ENCODE results near the gene SLC4A5.

SLC4A5 gene

DNA sequence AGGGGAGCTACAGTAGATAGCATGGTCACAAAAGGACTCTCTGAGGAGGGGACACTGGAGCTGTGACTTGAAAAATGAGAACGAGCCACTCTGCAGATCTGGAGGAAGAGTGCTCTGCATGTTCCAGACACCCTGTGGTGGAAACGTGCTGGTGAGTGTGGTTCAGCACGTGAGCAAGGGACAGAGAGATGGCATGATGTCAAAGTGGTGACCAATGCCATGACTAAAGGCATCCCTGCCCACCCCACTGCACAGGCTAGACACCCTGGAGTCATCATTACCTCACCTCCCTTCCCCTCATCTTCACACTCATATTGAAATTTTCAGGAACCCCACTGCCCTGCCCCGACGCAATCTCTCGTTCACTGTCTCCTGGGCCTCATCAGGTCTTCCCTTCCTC, 56.5 kb downstream of the SLC4A5 start:
- Histone ChIP-seq H3K27ac (no peak overlapping the region), H3K4me3 (no peak overlapping the region)

DNA sequence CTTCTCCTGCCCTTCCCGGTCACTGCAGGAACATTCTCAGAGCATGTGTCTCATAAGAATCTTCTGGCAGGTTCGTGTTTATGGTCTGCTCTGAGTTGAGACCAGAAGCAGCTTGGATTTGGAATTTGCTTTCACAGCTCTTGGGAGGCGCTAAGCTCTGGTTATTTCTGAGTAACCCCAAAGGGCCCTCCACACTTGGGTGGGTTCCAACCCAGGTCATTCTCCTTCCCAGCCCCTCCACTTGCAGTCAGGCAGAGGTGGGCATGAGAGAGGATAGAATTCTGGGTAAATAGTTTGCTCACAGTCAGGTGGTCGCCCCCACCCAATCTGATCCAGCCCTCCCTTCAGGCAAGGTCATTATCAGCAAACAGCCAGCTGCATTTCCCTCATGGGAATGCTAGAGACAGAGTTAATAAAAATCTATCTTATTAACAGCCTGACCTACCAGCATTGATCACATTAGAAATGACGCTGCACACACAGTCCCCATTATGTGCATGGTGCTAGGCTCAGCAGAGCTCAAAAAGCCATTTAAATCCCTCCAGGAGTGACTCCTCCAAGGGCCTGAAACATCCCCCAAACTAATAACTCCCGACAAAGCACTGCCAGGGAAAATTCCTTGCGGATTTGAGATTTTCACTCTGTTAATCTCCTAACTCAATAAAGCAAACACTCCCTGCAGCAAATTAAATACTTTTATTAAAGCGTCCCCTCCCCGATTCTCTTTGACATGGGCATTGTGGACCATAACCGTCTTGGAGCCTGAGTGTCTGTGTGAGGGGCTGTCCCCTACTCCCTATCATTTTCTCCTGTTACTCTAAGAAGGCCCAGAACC, 61.9 kb downstream of the SLC4A5 start:
- Histone ChIP-seq H3K27ac (no peak overlapping the region), H3K4me3 (no peak overlapping the region)

DNA sequence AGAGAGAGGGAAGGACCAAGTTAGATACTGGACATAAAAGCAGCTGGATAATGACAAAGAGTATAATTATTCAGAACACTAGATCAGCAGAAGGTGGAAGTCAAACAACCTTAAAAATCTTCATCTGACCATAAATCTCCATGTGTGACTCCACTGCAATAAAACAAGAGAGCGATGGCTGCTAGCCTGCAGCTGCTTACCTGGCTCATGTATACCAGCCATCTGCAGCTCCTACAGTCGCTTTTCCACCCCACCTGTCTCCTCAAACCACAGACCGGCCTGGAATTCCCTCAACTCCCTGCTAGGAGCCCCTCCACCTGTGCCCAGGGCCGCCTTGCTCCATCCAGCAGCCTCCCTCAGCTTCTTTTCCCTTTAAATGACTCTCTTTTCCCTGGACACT, 64.5 kb downstream of the SLC4A5 start:
- Histone ChIP-seq H3K4me3 (no peak overlapping the region), H3K27ac (no peak overlapping the region)

DNA sequence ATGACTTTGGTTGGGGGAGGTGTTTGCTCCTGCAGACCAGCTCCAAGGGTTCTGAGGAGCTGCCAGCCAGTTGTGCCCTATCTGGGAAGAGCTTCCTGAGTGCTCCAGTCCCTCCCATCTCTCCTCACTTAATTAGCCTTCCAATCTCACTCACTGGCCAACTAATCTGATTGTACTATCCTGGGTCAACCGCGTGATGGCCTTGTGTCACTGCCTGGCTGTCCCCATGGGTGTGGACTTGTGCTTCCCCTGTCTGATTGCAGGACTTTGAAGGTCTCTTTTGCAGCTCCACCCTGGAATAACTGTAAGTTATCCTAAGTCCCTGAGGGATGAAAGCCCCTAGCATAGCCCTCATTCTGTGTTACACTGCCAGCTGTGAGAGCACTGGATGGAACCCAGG, 65.0 kb downstream of the SLC4A5 start:
- H3K4me3 ChIP-seq, result no peak overlapping the region
- H3K27ac ChIP-seq, result no peak overlapping the region

DNA sequence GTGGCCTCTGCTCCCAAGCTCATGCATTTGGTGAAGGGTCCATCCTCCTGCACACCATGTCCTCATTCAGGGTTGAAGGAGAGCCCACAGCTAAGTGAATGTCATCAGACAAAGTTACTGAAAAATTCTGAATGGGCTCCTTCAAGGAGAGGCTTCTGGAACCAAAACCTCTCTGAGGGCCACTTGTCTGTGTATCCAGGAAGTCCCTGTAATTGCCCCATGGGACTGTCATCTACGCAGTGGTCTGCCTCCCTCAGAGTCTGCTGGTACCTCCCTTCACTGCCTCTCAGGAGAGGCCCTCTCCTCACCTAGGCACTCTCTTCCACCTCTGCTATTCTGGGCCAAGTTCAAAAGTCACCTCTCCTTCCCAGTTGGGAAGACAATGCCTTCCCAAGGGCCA, 68.0 kb downstream of the SLC4A5 start:
- H3K4me3 ChIP-seq, result no peak overlapping the region
- no peak overlapping the region for H3K27ac ChIP-seq

DNA sequence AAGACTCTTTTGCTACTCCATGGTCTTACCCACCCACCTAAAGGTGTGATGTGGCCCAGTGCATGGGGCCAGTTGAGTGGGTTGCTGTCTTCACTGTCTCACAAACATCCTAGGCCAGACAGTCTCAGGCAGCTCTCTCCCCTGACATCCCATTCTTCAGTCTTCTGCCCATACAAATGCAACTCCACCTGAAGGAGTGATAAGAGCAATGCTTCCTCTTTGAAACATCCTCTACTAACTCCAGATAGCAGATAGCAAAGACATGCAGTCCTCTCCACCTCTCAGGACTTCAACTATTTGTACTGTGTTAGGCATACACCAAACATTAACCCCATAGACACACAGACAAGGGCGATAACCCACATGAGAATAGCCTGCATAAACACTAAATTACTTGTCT, 73.5 kb downstream of the SLC4A5 start:
- no peak overlapping the region for H3K4me3 ChIP-seq
- H3K27ac ChIP-seq, result no peak overlapping the region

DNA sequence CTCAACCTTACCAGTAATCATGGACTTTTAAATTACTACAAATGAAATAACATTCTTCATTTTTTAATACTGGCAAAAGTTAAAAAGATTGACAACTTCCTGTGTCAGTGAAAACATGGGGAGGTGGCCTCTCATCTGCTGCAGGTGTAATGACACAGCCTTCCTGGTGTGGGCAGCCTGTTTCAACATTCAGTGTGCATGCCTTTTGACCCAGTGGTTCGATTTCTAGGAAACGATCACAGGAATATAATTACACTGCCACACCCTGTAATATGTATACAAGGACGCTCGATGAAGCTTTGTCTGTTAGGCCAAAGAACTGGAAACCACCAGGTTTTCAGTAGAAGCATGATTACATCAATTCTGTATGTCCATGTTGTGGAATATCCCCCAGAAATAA, 76.1 kb downstream of the SLC4A5 start:
- no peak overlapping the region for H3K4me3 ChIP-seq
- no peak overlapping the region for H3K27ac ChIP-seq

DNA sequence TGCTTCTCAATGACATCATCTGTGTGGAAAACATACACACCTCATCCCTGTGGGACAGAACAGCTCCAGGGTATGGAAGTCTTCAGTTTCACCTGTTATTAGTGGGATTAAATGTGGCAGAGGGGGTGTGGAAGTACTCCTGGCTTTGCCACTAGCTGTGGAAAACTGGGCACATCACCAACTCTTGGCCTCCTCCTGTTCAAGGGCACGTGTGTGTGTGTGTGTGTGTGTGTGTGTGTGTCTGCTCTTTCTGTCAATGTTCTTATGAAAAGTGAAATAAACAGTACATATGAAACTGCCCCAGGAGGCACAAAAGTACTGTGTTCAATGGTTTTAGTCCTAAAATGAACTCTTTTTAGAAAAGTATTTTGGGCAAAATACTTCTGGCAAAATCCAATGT, 78.9 kb downstream of the SLC4A5 start:
- Histone ChIP-seq H3K4me3 (no peak overlapping the region), H3K27ac (no peak overlapping the region)

DNA sequence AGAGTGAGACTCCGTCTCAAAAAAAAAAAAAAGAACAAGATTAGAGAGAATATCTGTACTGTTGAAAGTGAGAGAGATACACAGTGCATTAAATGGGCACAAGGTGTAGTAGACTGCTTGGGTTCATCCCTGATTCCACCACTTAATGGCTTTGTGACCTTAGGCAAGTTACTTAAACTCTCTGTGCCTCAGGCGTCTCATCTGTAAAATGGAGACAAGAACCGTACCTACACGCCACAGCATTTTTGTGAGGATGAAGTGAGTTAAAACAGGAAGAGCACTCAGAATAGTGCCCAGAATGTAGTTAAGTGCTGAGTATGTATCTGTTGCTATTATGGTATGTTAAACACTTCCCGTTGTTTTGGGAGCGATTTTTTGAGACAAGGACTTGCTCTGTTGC, 80.5 kb downstream of the SLC4A5 start:
- H3K27ac ChIP-seq, result no peak overlapping the region
- no peak overlapping the region for H3K4me3 ChIP-seq

DNA sequence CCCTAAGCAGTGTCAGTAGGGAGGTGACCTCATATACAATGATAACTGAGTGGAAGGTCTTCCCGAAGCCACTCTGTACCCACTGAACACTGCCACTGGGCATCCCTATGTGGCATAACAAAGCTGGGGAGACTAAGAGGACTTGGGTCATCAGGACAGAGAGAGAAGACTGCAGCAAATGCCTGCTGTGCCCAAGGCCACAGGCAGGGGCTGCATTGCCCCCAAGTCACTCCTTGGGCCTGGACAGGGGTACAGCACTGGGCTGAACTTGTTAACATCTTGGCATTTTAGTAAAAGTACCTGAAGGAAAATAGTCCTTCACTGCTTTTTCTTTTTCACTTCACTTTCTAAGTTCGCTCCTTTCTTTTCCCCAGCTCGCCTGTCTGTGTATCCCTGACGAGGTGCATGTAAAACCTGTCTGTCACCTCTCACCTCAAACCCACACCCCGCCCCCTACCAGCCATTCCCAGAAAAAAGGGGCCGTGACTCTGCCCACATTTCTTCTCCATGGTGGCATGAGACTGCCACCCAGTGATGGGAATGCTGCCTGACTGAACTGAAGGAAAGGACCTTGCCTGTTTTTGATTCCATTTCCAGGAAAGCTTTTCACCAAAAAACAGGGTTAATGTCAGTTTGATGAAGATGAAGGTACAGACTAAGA, 81.9 kb downstream of the SLC4A5 start:
- H3K27ac ChIP-seq, result no peak overlapping the region
- no peak overlapping the region for H3K4me3 ChIP-seq

DNA sequence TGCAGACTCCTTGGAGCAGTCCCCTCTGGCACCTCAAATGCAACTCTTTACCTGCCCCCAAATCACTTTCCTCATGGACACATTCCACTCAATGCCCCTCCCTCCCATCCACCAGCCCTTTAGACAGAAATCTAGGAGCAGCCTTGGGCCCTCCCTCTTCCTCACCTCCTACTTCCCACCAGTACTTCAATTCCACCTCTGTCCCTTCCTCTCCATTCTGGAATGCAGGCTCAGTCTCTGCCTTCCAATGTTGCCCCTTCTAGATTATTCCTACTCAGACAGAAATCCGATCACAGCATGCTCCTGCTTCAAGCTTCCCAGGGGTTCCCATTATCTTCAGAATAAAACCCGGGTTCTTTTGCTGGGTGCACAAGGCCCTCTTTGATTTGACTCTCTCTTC, 82.7 kb downstream of the SLC4A5 start:
- H3K27ac ChIP-seq, result no peak overlapping the region
- no peak overlapping the region for H3K4me3 ChIP-seq

DNA sequence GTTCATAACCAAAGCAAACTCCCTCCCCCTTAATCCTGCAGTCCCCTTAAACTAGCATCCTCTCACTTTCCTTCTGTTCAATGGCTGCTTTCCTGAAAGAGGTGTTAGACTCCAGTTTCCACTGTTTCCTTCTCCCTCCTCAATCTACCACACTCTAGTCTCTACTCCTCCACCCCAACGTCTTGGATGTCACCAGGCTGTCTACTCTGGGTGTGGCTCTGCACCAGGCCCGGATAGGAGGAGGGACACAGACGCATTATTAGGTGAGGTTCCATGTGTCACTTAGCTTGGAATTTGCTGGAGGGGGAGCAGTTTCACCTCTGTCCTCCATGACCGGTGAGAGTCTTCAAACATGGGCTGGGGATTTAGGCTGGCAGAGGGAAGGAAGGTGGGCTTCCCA, 83.5 kb downstream of the SLC4A5 start:
- H3K27ac ChIP-seq, result no peak overlapping the region

DNA sequence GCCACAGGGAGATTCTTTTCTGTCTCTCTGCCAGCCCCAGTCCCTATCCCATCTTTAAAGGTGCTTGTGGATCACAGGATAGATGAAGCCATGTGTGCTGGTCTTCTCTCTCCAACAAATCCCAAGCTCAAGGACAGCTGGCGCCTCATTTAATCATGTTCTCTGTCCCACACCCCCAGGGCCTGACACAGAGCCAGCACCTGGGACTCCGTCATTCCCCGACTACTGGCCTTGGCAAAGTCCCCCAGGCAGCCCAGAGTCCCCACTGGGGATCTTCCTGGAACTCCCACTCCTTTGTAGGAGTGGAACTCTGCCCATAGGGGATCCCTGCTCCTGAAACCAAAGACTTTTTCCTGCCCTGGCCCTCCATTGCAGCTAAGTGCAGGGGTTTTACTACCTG, 84.0 kb downstream of the SLC4A5 start:
- Histone ChIP-seq H3K27ac (no peak overlapping the region), H3K4me3 (no peak overlapping the region)

More for the DNA sequence above, 83.5 kb downstream of the SLC4A5 start:
- H3K4me3 ChIP-seq, result no peak overlapping the region

DNA sequence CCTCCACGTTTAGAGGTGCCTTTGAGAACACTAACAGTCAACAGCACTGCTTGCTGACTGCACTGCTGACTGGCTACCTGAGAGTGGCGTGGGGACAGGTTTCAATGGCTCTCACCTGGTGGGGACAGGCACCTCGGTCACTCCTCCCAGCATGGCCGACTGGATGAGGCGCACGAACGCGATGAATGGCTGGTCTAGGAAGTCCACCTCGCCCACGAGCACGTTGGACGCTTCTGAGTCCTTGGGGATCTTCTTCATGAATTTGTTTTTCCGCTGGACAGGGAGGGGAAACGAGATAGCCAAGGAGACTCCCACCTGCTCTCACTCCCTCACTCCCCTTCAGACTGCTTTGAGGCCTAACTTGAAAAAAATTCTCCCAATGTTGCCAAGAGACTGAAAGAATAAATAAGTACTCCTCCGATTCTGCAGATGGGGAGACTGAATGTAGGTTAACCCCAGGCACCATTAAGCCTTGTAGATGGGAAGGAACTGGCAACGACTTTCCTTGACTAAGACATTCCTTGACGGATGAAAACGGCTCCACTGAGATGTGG, 87.5 kb downstream of the SLC4A5 start:
- Histone ChIP-seq H3K4me3 (no peak overlapping the region), H3K27ac (no peak overlapping the region)

DNA sequence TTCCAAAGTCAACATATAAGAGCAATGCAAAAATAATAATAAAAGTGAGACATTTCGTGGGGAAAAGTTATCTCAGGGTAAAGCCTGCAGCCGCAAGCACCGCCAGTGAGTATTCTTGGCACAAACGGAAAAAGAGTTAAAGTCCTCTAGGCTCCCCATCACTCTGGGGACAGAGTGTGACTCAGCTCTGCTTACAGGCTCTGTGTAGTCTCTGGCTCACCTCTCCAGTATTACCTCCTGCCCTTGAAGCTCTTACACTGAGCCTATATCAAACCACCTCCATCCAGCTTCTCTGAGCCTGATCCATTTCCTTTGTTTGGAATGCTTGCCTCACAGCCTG, 89.3 kb downstream of the SLC4A5 start:
- Histone ChIP-seq H3K4me3 (no peak overlapping the region), H3K27ac (no peak overlapping the region)

DNA sequence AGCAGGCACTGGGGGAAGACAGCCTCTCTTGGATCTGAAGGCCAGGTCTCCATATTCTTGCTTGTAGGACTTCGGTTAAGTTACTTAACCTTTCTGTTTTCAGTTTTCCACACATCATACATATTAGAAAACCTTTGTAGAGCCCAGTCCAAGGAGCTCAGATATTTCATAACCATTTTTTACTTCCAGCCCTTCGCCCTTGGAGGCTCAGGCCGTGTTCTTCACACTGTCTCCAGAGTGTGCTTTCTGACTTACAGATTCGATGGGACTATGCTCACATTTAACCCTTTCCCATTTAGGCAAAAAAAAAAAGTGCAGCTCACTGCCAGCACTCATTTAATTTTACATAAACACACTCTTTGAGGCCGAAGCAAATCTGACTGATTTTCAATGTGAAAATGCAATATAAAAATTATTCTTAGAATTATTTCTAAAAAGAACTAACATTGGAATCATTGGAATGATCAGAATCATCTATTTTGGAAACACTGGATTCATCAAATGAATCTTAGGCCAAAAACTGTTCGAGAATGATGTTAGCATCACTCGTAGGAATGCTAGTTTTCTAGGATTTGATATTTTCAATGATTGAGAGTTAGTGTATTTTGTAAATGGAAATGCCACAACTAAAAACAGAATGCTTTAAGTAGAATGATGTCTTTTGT, 89.8 kb downstream of the SLC4A5 start:
- Histone ChIP-seq H3K4me3 (no peak overlapping the region), H3K27ac (no peak overlapping the region)

DNA sequence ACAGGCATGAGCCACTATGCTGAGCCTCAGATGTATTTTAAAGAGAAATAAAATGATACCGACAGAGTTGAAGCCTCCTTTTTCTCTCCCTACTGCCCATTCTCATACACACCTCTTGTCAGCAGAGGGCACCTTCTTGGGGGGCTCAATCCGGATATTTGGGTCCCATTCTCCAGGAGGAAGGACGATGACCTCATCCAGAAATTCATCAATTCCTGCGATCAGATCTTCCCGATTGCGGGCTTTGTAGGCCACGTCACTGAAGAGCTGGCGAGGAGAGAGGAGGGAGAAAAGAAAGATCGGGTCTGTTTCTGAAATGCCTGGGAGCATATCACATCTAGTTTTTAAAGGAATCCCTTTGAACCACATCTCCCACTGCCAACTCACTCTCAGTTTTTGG, 90.4 kb downstream of the SLC4A5 start:
- no peak overlapping the region for H3K27ac ChIP-seq
- no peak overlapping the region for H3K4me3 ChIP-seq

DNA sequence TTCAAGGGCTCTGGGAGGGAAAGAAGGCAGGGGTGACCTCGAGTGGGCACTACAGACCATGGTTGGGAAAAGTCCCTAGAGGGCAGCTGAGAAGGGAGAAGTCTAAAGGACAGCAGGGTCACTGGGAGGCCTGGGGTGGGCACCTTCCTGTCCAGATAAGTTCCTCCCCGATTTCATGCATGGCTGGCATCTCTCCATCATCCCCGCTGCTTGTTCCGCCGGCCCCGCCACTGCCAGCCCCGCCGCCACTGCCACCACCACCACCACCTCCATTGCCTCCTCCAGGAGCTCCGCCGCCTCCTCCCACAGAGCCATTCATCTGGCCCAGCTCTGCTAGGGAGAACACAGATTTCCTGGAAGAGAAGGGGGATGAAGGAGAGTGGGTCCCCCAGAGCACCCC, 91.2 kb downstream of the SLC4A5 start:
- Histone ChIP-seq H3K27ac (no peak overlapping the region), H3K4me3 (no peak overlapping the region)

DNA sequence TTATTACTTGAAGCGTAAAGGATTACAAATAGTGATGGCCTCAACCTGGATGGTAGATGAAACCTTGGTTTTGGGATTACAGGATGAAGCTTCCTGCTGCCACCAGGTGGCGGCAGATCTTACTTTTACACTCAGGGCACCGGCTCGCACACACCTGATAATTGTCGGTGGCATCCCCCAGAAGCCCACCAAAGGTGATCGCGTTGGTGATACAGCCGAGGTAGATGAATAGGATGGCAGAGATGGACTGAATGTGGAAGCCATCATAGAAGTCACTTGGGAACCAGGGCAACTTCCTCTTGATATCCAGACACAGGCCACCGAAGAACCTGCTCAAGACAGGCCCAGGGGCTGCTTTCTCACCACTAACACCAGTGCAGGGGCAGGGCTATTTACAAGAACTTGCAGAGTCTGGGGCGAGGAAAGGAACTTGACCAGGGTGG, 93.0 kb downstream of the SLC4A5 start:
- Histone ChIP-seq H3K4me3 (no peak overlapping the region), H3K27ac (no peak overlapping the region)

DNA sequence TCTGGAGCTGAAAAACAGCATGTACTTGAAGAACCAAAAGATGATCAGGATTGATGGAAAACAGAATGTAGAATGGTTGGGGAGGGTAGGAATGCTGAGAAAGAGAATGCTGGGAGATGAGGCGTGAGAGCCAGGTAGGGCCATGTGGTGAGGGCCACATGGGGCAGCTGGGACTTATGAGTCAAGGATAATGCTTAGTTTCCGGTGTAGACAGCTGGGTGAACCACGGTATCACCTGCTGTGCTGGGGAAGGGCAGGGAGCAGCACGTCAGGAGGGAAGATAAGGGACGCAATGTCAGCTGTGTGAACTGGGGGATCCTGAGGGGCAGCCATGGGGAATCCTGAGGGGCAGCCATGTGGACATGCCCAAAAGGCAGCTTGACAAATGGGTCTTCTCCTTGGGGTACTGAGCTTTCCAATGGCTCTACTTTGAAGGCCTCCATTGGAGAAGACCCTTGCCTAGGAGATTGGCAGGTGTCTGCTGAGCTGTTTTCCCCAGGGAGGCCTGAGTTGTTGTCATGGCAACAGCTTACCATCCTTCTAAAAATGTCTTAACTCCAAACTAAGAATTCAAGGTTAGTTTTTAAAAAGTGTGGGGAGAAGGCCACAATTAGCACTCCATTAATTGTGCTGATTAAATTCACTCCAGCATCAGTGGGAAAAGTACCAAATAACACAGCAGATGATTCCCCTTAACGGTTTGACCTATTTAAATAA, 93.7 kb downstream of the SLC4A5 start:
- Histone ChIP-seq H3K27ac (no peak overlapping the region), H3K4me3 (no peak overlapping the region)
